IPS-NIHi11 (cell line): ENCODE data around the gene NT5C.
A peak's percentile ranks its signal among the peaks of the same experiment; 100 is the strongest.

Experiments
- DNase-seq: peaks from one replicate; pipeline ENCODE4 v3.0.0; 2012; ENCODE audit warnings: mixed read lengths, low spot score

The NT5C gene

GRCh38 chr17:75115555-75115954 is 16.0 kb downstream of the NT5C start:
- no peak for DNase-seq

GRCh38 chr17:75114552-75115314 is 16.8 kb downstream of the NT5C start:
- no peak for DNase-seq

- peak; percentile 89 for DNase-seq
Observed at GRCh38 chr17:75113798-75114551, 17.6 kb downstream of the NT5C start.

GRCh38 chr17:75111777-75112335 is 19.7 kb downstream of the NT5C start:
- no peak for DNase-seq

- no peak for DNase-seq
Observed at GRCh38 chr17:75110234-75110937, 21.2 kb downstream of the NT5C start.

GRCh38 chr17:75109407-75110233 is 21.9 kb downstream of the NT5C start, which contains the start of gene ARMC7:
TSS of gene ARMC7 (plus strand) at chr17:75109969. CDS start at chr17:75110289, 320 bp downstream.
- DNase-seq, result peak; percentile 98

GRCh38 chr17:75109046-75109406 is 22.5 kb downstream of the NT5C start:
- DNase-seq, result peak; percentile 48

- DNase-seq, result no peak
Observed at GRCh38 chr17:75108193-75108592, 23.3 kb downstream of the NT5C start.

- DNase-seq, result peak; percentile 85
Observed at GRCh38 chr17:75105126-75106080, 26.1 kb downstream of the NT5C start.

GRCh38 chr17:75103601-75104554 is 27.7 kb downstream of the NT5C start:
- no peak for DNase-seq

GRCh38 chr17:75102385-75102821 is 29.1 kb downstream of the NT5C start:
- DNase-seq, result no peak

GRCh38 chr17:75099881-75100595 is 31.5 kb downstream of the NT5C start:
- no peak for DNase-seq

- DNase-seq, result no peak
Observed at GRCh38 chr17:75098861-75099260, 32.7 kb downstream of the NT5C start.

- no peak for DNase-seq
Observed at GRCh38 chr17:75097865-75098264, 33.7 kb downstream of the NT5C start.

GRCh38 chr17:75096082-75096625 is 35.4 kb downstream of the NT5C start:
- peak; percentile 71 for DNase-seq

- DNase-seq, result no peak
Observed at GRCh38 chr17:75094871-75095399, 36.6 kb downstream of the NT5C start.

GRCh38 chr17:75093548-75094158 is 37.9 kb downstream of the NT5C start:
- no peak for DNase-seq
